H9 (cell line): ENCODE data around the gene NAIF1. TPM values are rescaled to one million over a fixed set of nuclear protein-coding genes. Genes with fewer than 3 reads are reported as not detected.

Source experiments
- DNase-seq: peaks from one replicate; pipeline ENCODE4 v3.0.0-alpha.2; 2017
- H2AFZ ChIP-seq: one replicate; pipeline ENCODE4 v1.6.1; 2013; ENCODE audit warnings: mild to moderate bottlenecking, low read length, control low read depth, moderate library complexity
- H2AK5ac ChIP-seq: 2 replicates; pipeline ENCODE4 v1.6.1; 2013; ENCODE audit warnings: low read length, control low read depth, mixed read lengths; ENCODE audit not compliant: insufficient read length
- H2BK120ac ChIP-seq: one replicate; pipeline ENCODE4 v1.6.1; 2013; ENCODE audit warnings: low read depth, mild to moderate bottlenecking, low read length, control low read depth, inconsistent platforms; ENCODE audit not compliant: poor library complexity, severe bottlenecking
- H2BK12ac ChIP-seq: 2 replicates; pipeline ENCODE4 v1.6.1; 2013; ENCODE audit warnings: low read length, control low read depth, mixed read lengths, low read depth; ENCODE audit not compliant: insufficient read length
- H2BK15ac ChIP-seq: 2 replicates; pipeline ENCODE4 v1.6.1; 2013; ENCODE audit warnings: low read depth, low read length, control low read depth
- H2BK20ac ChIP-seq: one replicate; pipeline ENCODE4 v1.6.1; 2013; ENCODE audit warnings: low read depth, mild to moderate bottlenecking, low read length, control low read depth, inconsistent platforms; ENCODE audit not compliant: poor library complexity, severe bottlenecking
- H2BK5ac ChIP-seq: 2 replicates; pipeline ENCODE4 v1.6.1; 2013; ENCODE audit warnings: low read length, control low read depth, mixed read lengths; ENCODE audit not compliant: insufficient read length
- H3K14ac ChIP-seq: 2 replicates; pipeline ENCODE4 v1.6.1; 2013; ENCODE audit warnings: low read length, control low read depth; ENCODE audit not compliant: insufficient read depth
- H3K18ac ChIP-seq: 2 replicates; pipeline ENCODE4 v1.6.1; 2013; ENCODE audit warnings: low read depth, mild to moderate bottlenecking, mixed read lengths, low read length, control low read depth; ENCODE audit not compliant: insufficient read length
- H3K23ac ChIP-seq: 2 replicates; pipeline ENCODE4 v1.6.1; 2013; ENCODE audit warnings: low read length, control low read depth, mixed read lengths, low read depth; ENCODE audit not compliant: insufficient read length
- H3K23me2 ChIP-seq: 2 replicates; pipeline ENCODE4 v1.6.1; 2013; ENCODE audit warnings: low read depth, mild to moderate bottlenecking, mixed read lengths, low read length, control low read depth; ENCODE audit not compliant: insufficient read length, poor library complexity, severe bottlenecking
- H3K27ac ChIP-seq: 2 replicates; pipeline ENCODE4 v1.5.1; 2013; ENCODE audit warnings: low read length, control low read depth, mixed read lengths, low read depth; ENCODE audit not compliant: insufficient read length
- H3K27me3 ChIP-seq: 2 replicates; pipeline ENCODE4 v1.6.1; 2013; ENCODE audit warnings: low read length, control low read depth, inconsistent platforms; ENCODE audit not compliant: insufficient read depth
- H3K4ac ChIP-seq: 2 replicates; pipeline ENCODE4 v1.6.1; 2013; ENCODE audit warnings: low read depth, mild to moderate bottlenecking, control low read depth, inconsistent platforms, low read length, moderate library complexity
- H3K4me1 ChIP-seq: 2 replicates; pipeline ENCODE4 v1.6.1; 2013; ENCODE audit warnings: low read length, control low read depth, inconsistent platforms; ENCODE audit not compliant: insufficient read depth
- H3K4me2 ChIP-seq: 2 replicates; pipeline ENCODE4 v1.6.1; 2013; ENCODE audit warnings: low read length, control low read depth, mixed read lengths; ENCODE audit not compliant: insufficient read length, insufficient read depth
- H3K56ac ChIP-seq: 2 replicates; pipeline ENCODE4 v1.6.1; 2013; ENCODE audit warnings: low read depth, mild to moderate bottlenecking, mixed read lengths, low read length, control low read depth; ENCODE audit not compliant: insufficient read length
- H3K79me1 ChIP-seq: 2 replicates; pipeline ENCODE4 v1.6.1; 2013; ENCODE audit warnings: low read depth, mild to moderate bottlenecking, moderate library complexity, low read length, control low read depth, inconsistent platforms; ENCODE audit not compliant: insufficient read depth, poor library complexity, severe bottlenecking
- H3K79me2 ChIP-seq: 2 replicates; pipeline ENCODE4 v1.6.1; 2013; ENCODE audit warnings: low read length, control low read depth, inconsistent platforms; ENCODE audit not compliant: insufficient read depth
- H3K9ac ChIP-seq: 2 replicates; pipeline ENCODE4 v1.6.1; 2013; ENCODE audit warnings: low read length, control low read depth, mixed read lengths; ENCODE audit not compliant: insufficient read length; ENCODE audit errors: extremely low read depth
- H3K9me3 ChIP-seq: one replicate; pipeline ENCODE4 v1.6.1; 2013; ENCODE audit warnings: low read depth, low read length, inconsistent platforms; ENCODE audit not compliant: control insufficient read depth
- H3T11ph ChIP-seq: one replicate; pipeline ENCODE4 v1.6.1; 2013; ENCODE audit warnings: mild to moderate bottlenecking, low read length, control low read depth, inconsistent platforms
- H4K20me1 ChIP-seq: one replicate; pipeline ENCODE4 v1.6.1; 2013; ENCODE audit not compliant: control insufficient read depth, insufficient read length, insufficient read depth
- H4K5ac ChIP-seq: 2 replicates; pipeline ENCODE4 v1.6.1; 2013; ENCODE audit warnings: low read depth, mild to moderate bottlenecking, mixed read lengths, low read length, control low read depth; ENCODE audit not compliant: insufficient read length
- H4K8ac ChIP-seq: replicated peaks from 2 replicates; pipeline ENCODE4 v1.6.1; 2013; ENCODE audit warnings: low read length, control low read depth, mixed read lengths, low read depth; ENCODE audit not compliant: insufficient read length
- H4K91ac ChIP-seq: 2 replicates; pipeline ENCODE4 v1.6.1; 2013; ENCODE audit warnings: low read depth, mild to moderate bottlenecking, moderate library complexity, mixed read lengths, low read length, control low read depth; ENCODE audit not compliant: insufficient read length
- H3K27ac Mint-ChIP-seq, 3 experiments: 2 replicates in 2 of 3; 3 replicates in 1 of 3; pipeline ENCODE4 v1.8.0; 2020 to 2021; ENCODE audit warnings: mixed read lengths in 3 of 3, mild to moderate bottlenecking in 1 of 3, moderate library complexity in 1 of 3
- H3K27me3 Mint-ChIP-seq: 2 replicates; pipeline ENCODE4 v1.8.0; 2021; ENCODE audit warnings: low read depth, mild to moderate bottlenecking, moderate library complexity, mixed read lengths
- H3K36me3 Mint-ChIP-seq, 3 experiments: 2 replicates in 2 of 3; 3 replicates in 1 of 3; pipeline ENCODE4 v1.8.0; 2020 to 2021; ENCODE audit warnings: low read depth in 3 of 3, mixed read lengths in 3 of 3; ENCODE audit not compliant: insufficient read depth in 1 of 3
- H3K4me1 Mint-ChIP-seq, 2 experiments: 2 replicates each; pipeline ENCODE4 v1.8.0; 2020; ENCODE audit warnings: mixed read lengths in 2 of 2
- H3K4me3 Mint-ChIP-seq, 2 experiments: 2 replicates in 1 of 2; 3 replicates in 1 of 2; pipeline ENCODE4 v1.8.0; 2020 to 2021; ENCODE audit warnings: mild to moderate bottlenecking in 2 of 2, mixed read lengths in 2 of 2, moderate library complexity in 1 of 2
- H3K9me3 Mint-ChIP-seq, 2 experiments: 2 replicates in 1 of 2; 3 replicates in 1 of 2; pipeline ENCODE4 v1.8.0; 2020; ENCODE audit warnings: mild to moderate bottlenecking in 2 of 2, mixed read lengths in 2 of 2, moderate library complexity in 1 of 2
- WGBS: extraction: QIAGEN DNeasy Blood & Tissue Kit; methylation state at CpG from one replicate; pipeline ENCODE4 v1.1.7; 2013; ENCODE audit warnings: missing lambda C conversion rate, low lambda C conversion rate, mixed read lengths; ENCODE audit not compliant: insufficient read length; ENCODE audit errors: extremely low coverage; 5-methylcytosine and 5-hydroxymethylcytosine counted together
- total RNA-seq: library from RNA; stranded (reverse); gene quantifications from 2 replicates; pipeline ENCODE4 v1.2.1, GENCODE V29; 2021
- TF ChIP-seq, protein P1 (sequence below): fragments of 200-600 bp; sonication (generic); conservative IDR thresholded peaks from 3 replicates; pipeline ENCODE4 v1.8.0; 2021; ENCODE audit warnings: antibody characterized with exemption, mild to moderate bottlenecking

The NAIF1 gene
- total RNA-seq, 1 experiment from 2014 or later: 6.3 TPM

DNA sequence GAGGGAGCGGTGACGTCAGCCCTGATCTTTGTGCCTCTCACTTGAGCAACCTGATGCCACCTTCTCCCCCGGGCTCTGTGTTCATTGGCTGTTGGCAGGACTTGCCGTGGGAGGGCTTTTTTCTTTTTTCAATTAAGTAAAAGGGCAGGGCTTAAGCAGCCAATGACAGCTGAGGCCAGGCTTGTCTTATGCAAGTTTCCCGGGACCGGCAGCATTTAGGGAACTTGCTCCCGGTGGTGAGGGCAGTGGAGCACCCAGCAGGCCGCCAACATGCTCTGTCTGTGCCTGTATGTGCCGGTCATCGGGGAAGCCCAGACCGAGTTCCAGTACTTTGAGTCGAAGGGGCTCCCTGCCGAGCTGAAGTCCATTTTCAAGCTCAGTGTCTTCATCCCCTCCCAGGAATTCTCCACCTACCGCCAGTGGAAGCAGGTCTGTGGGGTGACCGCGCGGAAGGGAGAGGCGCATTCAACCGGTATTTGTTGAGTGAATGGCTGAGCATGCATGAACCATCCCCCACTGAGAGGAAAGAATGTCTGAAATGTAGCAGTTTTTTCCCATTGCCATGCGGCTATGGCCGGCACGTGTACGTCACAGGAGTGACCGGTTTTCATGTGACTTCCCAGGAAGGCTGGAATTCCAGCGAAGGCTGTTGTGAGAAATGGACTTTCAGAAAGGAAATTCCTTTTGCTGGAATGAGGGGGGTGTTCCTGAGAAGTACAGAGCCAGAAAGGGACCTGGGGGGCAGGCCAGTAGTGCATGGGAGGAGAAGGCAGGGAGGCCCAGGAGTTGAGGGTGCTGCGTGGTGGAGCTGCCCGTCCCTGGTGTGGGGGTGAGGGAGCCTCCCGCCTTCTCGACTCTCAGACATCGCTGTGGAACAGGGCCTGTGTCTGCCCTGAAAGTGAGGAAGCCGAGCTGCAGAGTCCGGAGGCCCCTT is 31.4 kb upstream of the NAIF1 start:
- H2BK120ac ChIP-seq: no peak overlapping the region
- no peaks in the 10 kb centered on the region for H4K20me1 ChIP-seq
- H3K27ac ChIP-seq: peak overlapping the region; percentile 92
- H3K18ac ChIP-seq: peak overlapping the region; percentile 94
- Mint-ChIP-seq H3K4me1 (peaks cover 58 to 66% of the 10 kb centered on the region in 2 experiments), H3K9me3 (no peaks in the 10 kb centered on the region), H3K36me3 (peaks cover 14 to 27% (median 26%) of the 10 kb centered on the region in 3 experiments; a peak in 6 of 7 replicates), H3K27me3 (no peaks in the 10 kb centered on the region), H3K27ac (peak overlapping the region; percentile 99), H3K4me3 (peak overlapping the region; percentile 84 to 89)
- H3K56ac ChIP-seq: no peak overlapping the region
- no CpG with 5 or more reads among the region's 32 CpGs for WGBS
- H2AK5ac ChIP-seq: peak overlapping the region; percentile 54
- H3K23ac ChIP-seq: no peak overlapping the region
- TF ChIP-seq, protein P1, sequence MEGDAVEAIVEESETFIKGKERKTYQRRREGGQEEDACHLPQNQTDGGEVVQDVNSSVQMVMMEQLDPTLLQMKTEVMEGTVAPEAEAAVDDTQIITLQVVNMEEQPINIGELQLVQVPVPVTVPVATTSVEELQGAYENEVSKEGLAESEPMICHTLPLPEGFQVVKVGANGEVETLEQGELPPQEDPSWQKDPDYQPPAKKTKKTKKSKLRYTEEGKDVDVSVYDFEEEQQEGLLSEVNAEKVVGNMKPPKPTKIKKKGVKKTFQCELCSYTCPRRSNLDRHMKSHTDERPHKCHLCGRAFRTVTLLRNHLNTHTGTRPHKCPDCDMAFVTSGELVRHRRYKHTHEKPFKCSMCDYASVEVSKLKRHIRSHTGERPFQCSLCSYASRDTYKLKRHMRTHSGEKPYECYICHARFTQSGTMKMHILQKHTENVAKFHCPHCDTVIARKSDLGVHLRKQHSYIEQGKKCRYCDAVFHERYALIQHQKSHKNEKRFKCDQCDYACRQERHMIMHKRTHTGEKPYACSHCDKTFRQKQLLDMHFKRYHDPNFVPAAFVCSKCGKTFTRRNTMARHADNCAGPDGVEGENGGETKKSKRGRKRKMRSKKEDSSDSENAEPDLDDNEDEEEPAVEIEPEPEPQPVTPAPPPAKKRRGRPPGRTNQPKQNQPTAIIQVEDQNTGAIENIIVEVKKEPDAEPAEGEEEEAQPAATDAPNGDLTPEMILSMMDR: no peak
- H3K4me2 ChIP-seq: peak overlapping the region; percentile 76
- peak overlapping the region; percentile 54 for H2BK5ac ChIP-seq
- peak overlapping the region; percentile 54 for H4K5ac ChIP-seq
- H2BK12ac ChIP-seq: peak overlapping the region; percentile 98
- peak overlapping the region; percentile 57; the same call in 1 of the 2 replicates for H3K4ac ChIP-seq
- no peak overlapping the region for H3T11ph ChIP-seq
- H3K27me3 ChIP-seq: no peaks in the 10 kb centered on the region
- peaks cover 10% of the 10 kb centered on the region for H3K23me2 ChIP-seq
- H3K79me2 ChIP-seq: peaks cover 7% of the 10 kb centered on the region; the same call in 1 of the 2 replicates
- no peaks in the 10 kb centered on the region for H3K9me3 ChIP-seq
- H3K79me1 ChIP-seq: peaks cover 4% of the 10 kb centered on the region
- no peak overlapping the region for H2AFZ ChIP-seq
- peak; percentile 99 for DNase-seq
- peak overlapping the region; percentile 86 for H3K14ac ChIP-seq
- peak overlapping the region; percentile 87 for H4K91ac ChIP-seq
- no peak overlapping the region for H2BK15ac ChIP-seq
- H3K9ac ChIP-seq: peak overlapping the region; percentile 72
- H2BK20ac ChIP-seq: no peak overlapping the region
- H3K4me1 ChIP-seq: peaks cover 5% of the 10 kb centered on the region; the same call in 1 of the 2 replicates
- peak overlapping the region; percentile 25 for H4K8ac ChIP-seq
